DMS 273 (cell line): Measurements from ENCODE around the gene EDAR.
A peak's percentile ranks its signal among the peaks of the same experiment; 100 is the strongest.

Experiments
- DNase-seq: peaks from one replicate; lab custom pipeline; 2025; ENCODE audit not compliant: unreplicated experiment; lab: John Stamatoyannopoulos, UW

Gene EDAR

GRCh38 chr2:108969856-108970255, 19.2 kb downstream of the EDAR start:
- no peak for DNase-seq

- peak; percentile 13 for DNase-seq
Measured at GRCh38 chr2:108968619-108969018, 20.4 kb downstream of the EDAR start.

- DNase-seq: no peak
Measured at GRCh38 chr2:108967757-108968156, 21.3 kb downstream of the EDAR start.

- no peak for DNase-seq
Measured at GRCh38 chr2:108965540-108966289, 23.3 kb downstream of the EDAR start.

GRCh38 chr2:108963057-108963456, 26.0 kb downstream of the EDAR start:
- no peak for DNase-seq

GRCh38 chr2:108961796-108962195, 27.2 kb downstream of the EDAR start:
- no peak for DNase-seq

GRCh38 chr2:108960006-108960405, 29.0 kb downstream of the EDAR start:
- DNase-seq: peak; percentile 34

GRCh38 chr2:108959401-108959800, 29.6 kb downstream of the EDAR start:
- no peak for DNase-seq

GRCh38 chr2:108958632-108959341, 30.2 kb downstream of the EDAR start:
- DNase-seq: no peak

GRCh38 chr2:108958002-108958401, 31.0 kb downstream of the EDAR start:
- no peak for DNase-seq

- peak; percentile 24 for DNase-seq
Measured at GRCh38 chr2:108956375-108956774, 32.6 kb downstream of the EDAR start.

- no peak for DNase-seq
Measured at GRCh38 chr2:108950369-108951135, 38.5 kb downstream of the EDAR start.

- no peak for DNase-seq
Measured at GRCh38 chr2:108949316-108950239, 39.4 kb downstream of the EDAR start.

GRCh38 chr2:108947271-108947907, 41.6 kb downstream of the EDAR start:
- no peak for DNase-seq

GRCh38 chr2:108946442-108946841, 42.6 kb downstream of the EDAR start:
- no peak for DNase-seq

- DNase-seq: no peak
Measured at GRCh38 chr2:108945969-108946368, 43.1 kb downstream of the EDAR start.

- no peak for DNase-seq
Measured at GRCh38 chr2:108944601-108945331, 44.3 kb downstream of the EDAR start.

- DNase-seq: no peak
Measured at GRCh38 chr2:108943751-108944150, 45.3 kb downstream of the EDAR start.

GRCh38 chr2:108942888-108943287, 46.1 kb downstream of the EDAR start:
- no peak for DNase-seq
